Duodenal mucosa (tissue), 2 donors: Measurements from ENCODE around the gene IFI6.
A peak's percentile ranks its signal among the peaks of the same experiment; 100 is the strongest.

Experiments used
- H3K27ac ChIP-seq: one replicate; pipeline ENCODE4 v1.7.0; 2013; ENCODE audit warnings: low read depth, low read length
- H3K27me3 ChIP-seq, 2 donors: one replicate each; pipeline ENCODE4 v1.7.0; 2013; ENCODE audit warnings: low read length in 2 of 2, control low read depth in 1 of 2; ENCODE audit not compliant: insufficient read depth in 2 of 2, control insufficient read depth in 1 of 2
- H3K36me3 ChIP-seq, 2 donors: one replicate each; pipeline ENCODE4 v1.7.0; 2013; ENCODE audit warnings: low read length in 2 of 2, control low read depth in 1 of 2; ENCODE audit not compliant: insufficient read depth in 2 of 2, control insufficient read depth in 1 of 2
- H3K4me1 ChIP-seq, 2 donors: one replicate each; pipeline ENCODE4 v1.7.0; 2013; ENCODE audit warnings: low read length in 2 of 2, control low read depth in 1 of 2; ENCODE audit not compliant: insufficient read depth in 2 of 2, control insufficient read depth in 1 of 2
- H3K4me3 ChIP-seq, 2 donors: one replicate each; pipeline ENCODE4 v1.7.0; 2013; ENCODE audit warnings: low read length in 2 of 2, low read depth in 1 of 2
- H3K9ac ChIP-seq, 2 donors: one replicate each; pipeline ENCODE4 v1.7.0; 2013; ENCODE audit warnings: low read length in 2 of 2, low read depth in 1 of 2
- H3K9me3 ChIP-seq, 2 donors: one replicate each; pipeline ENCODE4 v1.7.0; 2013; ENCODE audit warnings: low read length in 2 of 2, control low read depth in 1 of 2; ENCODE audit not compliant: control insufficient read depth in 1 of 2

Gene IFI6

GRCh38 chr1:27672750-27673112, 739 bp upstream of the IFI6 start:
- Histone ChIP-seq H3K27me3 (no peaks in the 10 kb centered on the region), H3K27ac (peak overlapping the region; percentile 55), H3K4me3 (peak overlapping the region; percentile 74 to 79), H3K36me3 (no peaks in the 10 kb centered on the region), H3K9ac (peak overlapping the region; percentile 26 to 69), H3K9me3 (no peaks in the 10 kb centered on the region), H3K4me1 (peaks cover 24 to 27% of the 10 kb centered on the region in 2 donors)

GRCh38 chr1:27669876-27670275, 2.1 kb downstream of the IFI6 start:
- Histone ChIP-seq H3K36me3 (no peaks in the 10 kb centered on the region), H3K9ac (peak overlapping the region in 1 of 2 donors; percentile 30), H3K9me3 (no peaks in the 10 kb centered on the region), H3K4me1 (peaks cover 24 to 27% of the 10 kb centered on the region in 2 donors), H3K4me3 (peak overlapping the region in 1 of 2 donors; percentile 63), H3K27me3 (no peaks in the 10 kb centered on the region), H3K27ac (no peak overlapping the region)

- H3K36me3 ChIP-seq, result no peaks in the 10 kb centered on the region
- H3K27ac ChIP-seq, result no peak overlapping the region
- peaks cover 24 to 27% of the 10 kb centered on the region in 2 donors for H3K4me1 ChIP-seq
- no peaks in the 10 kb centered on the region for H3K9me3 ChIP-seq
- no peaks in the 10 kb centered on the region for H3K27me3 ChIP-seq
- peak overlapping the region; percentile 63 to 79 for H3K4me3 ChIP-seq
- H3K9ac ChIP-seq, result peak overlapping the region; percentile 30 to 76
Observed at GRCh38 chr1:27668808-27669723, 2.9 kb downstream of the IFI6 start.

GRCh38 chr1:27668121-27668807, 3.7 kb downstream of the IFI6 start:
- Histone ChIP-seq H3K27me3 (no peaks in the 10 kb centered on the region), H3K9ac (no peak overlapping the region), H3K27ac (no peak overlapping the region), H3K36me3 (no peaks in the 10 kb centered on the region), H3K4me1 (peaks cover 24 to 27% of the 10 kb centered on the region in 2 donors), H3K9me3 (no peaks in the 10 kb centered on the region), H3K4me3 (no peak overlapping the region)

- Histone ChIP-seq H3K36me3 (no peaks in the 10 kb centered on the region), H3K9ac (no peak overlapping the region), H3K27me3 (no peaks in the 10 kb centered on the region), H3K4me3 (no peak overlapping the region), H3K9me3 (no peaks in the 10 kb centered on the region), H3K27ac (no peak overlapping the region), H3K4me1 (peaks cover 20 to 24% of the 10 kb centered on the region in 2 donors)
Observed at GRCh38 chr1:27666791-27667254, 5.2 kb downstream of the IFI6 start.

GRCh38 chr1:27666294-27666693, 5.7 kb downstream of the IFI6 start:
- Histone ChIP-seq H3K9me3 (no peaks in the 10 kb centered on the region), H3K36me3 (no peaks in the 10 kb centered on the region), H3K27me3 (no peaks in the 10 kb centered on the region), H3K4me3 (no peak overlapping the region), H3K9ac (no peak overlapping the region), H3K4me1 (peaks cover 15 to 19% of the 10 kb centered on the region in 2 donors), H3K27ac (no peak overlapping the region)

- Histone ChIP-seq H3K27ac (no peak overlapping the region), H3K27me3 (no peaks in the 10 kb centered on the region), H3K9me3 (no peaks in the 10 kb centered on the region), H3K4me3 (no peak overlapping the region), H3K9ac (no peak overlapping the region), H3K36me3 (no peaks in the 10 kb centered on the region), H3K4me1 (peaks cover 14 to 20% of the 10 kb centered on the region in 2 donors)
Observed at GRCh38 chr1:27665016-27665651, 6.9 kb downstream of the IFI6 start.

GRCh38 chr1:27664291-27664690, 7.7 kb downstream of the IFI6 start:
- Histone ChIP-seq H3K4me1 (peaks cover 9 to 14% of the 10 kb centered on the region in 2 donors), H3K27ac (no peak overlapping the region), H3K27me3 (no peaks in the 10 kb centered on the region), H3K9ac (no peak overlapping the region), H3K9me3 (no peaks in the 10 kb centered on the region), H3K4me3 (no peak overlapping the region), H3K36me3 (no peaks in the 10 kb centered on the region)

- Histone ChIP-seq H3K4me1 (peaks cover 6 to 10% of the 10 kb centered on the region in 2 donors), H3K4me3 (peak overlapping the region in 1 of 2 donors; percentile 40), H3K27me3 (no peaks in the 10 kb centered on the region), H3K27ac (no peak overlapping the region), H3K36me3 (no peaks in the 10 kb centered on the region), H3K9me3 (no peaks in the 10 kb centered on the region), H3K9ac (peak overlapping the region in 1 of 2 donors; percentile 54)
Observed at GRCh38 chr1:27662707-27663393, 9.1 kb downstream of the IFI6 start.
